Psoas muscle (tissue), 8 donors: ENCODE measurements around the gene KCNJ8. TPM values are rescaled to one million over a fixed set of nuclear protein-coding genes. Genes with fewer than 3 reads are reported as not detected.
"Not testable (repeated sequence)": the region's sequence is repeated elsewhere in the genome, so short reads cannot be mapped to it uniquely, and the experiment has no call there.

ENCODE experiments used
- ATAC-seq, 4 donors: fragments of 200-7000 bp; cut with Tn5 transposase; one replicate each; pipeline ENCODE4 v1.9.1; 2020; ENCODE audit warnings: moderate library complexity in 3 of 4, mild to moderate bottlenecking in 2 of 4
- DNase-seq, 2 donors: peaks; one replicate each; pipeline ENCODE4 v3.0.0-alpha.2; 2020
- H3K27ac ChIP-seq: fragments of 200-600 bp; one replicate; pipeline ENCODE4 v1.8.0; 2022
- H3K27me3 ChIP-seq, 3 donors: fragments of 200-600 bp in 1 of 3; one replicate each; pipeline versions ENCODE4 v1.6.1 to v1.8.0; 2013 to 2022; ENCODE audit warnings: low read length in 2 of 3, mild to moderate bottlenecking in 2 of 3, moderate library complexity in 1 of 3; ENCODE audit not compliant: insufficient read depth in 3 of 3
- H3K36me3 ChIP-seq, 2 donors: fragments of 200-600 bp in 1 of 2; one replicate each; pipeline versions ENCODE4 v1.6.1 to v1.8.0; 2013 to 2022; ENCODE audit warnings: low read depth in 1 of 2, mild to moderate bottlenecking in 1 of 2, moderate library complexity in 1 of 2; ENCODE audit not compliant: insufficient read depth in 1 of 2
- H3K4me1 ChIP-seq: fragments of 200-600 bp; one replicate; pipeline ENCODE4 v1.8.0; 2022
- H3K4me3 ChIP-seq: fragments of 200-600 bp; one replicate; pipeline ENCODE4 v1.8.0; 2022; ENCODE audit warnings: mild to moderate bottlenecking
- H3K9me3 ChIP-seq: fragments of 200-600 bp; one replicate; pipeline ENCODE4 v1.8.0; 2022
- WGBS, 3 donors: extraction: QIAGEN DNeasy Blood & Tissue Kit; methylation state at CpG; one replicate each; pipeline versions ENCODE4 v1.1.6 to v1.1.7; 2013; 5-methylcytosine and 5-hydroxymethylcytosine counted together
- intact Hi-C, 2 donors: fragments of 100-400 bp; cut with DNase I; formaldehyde crosslinking; loops; one replicate each; pipeline versions ENCODE4 v1.11.0 to v1.14.2; 2022
- polyA plus RNA-seq, 3 donors: library from polyadenylated mRNA; stranded (reverse); fragments of 200-250 nt; gene quantifications; one replicate each; pipeline ENCODE4 v1.2.3, GENCODE V29; 2013
- total RNA-seq, 4 donors: library from RNA; stranded (reverse); fragmentation: NEBNext Ultra II Directional in 2 of 4; extraction: Animal tissue kit (Norgen Biotek cat#: 25700) in 2 of 4; gene quantifications; one replicate each; pipeline versions ENCODE4 v1.2.1 to v1.2.4, GENCODE V29; 2021 to 2023
- TF ChIP-seq, protein P1 (sequence below): fragments of 200-600 bp; IDR thresholded peaks from one replicate; pipeline ENCODE4 v1.8.0; 2022; ENCODE audit warnings: antibody characterized with exemption
- donor health status: healthy with polysubstance abuse.
- donor health status: DM: no; HTN: no; CAD: no; lungs with moderate emphysema.
- donor health status: Bipolar disorder and iron deficiency.
- donor health status: healthy.
- donor health status: DM: yes; HTN: yes; CAD: no.
- donor health status: DM: no; HTN: no; CAD: no.
- donor health status: DM: no; HTN: no; CAD: no.
- donor health status: DM: yes; HTN: yes; CAD: no.

Gene KCNJ8
- total and polyA plus RNA-seq, 7 donors = 3.4 to 13.3 (median 7.4) TPM

DNA sequence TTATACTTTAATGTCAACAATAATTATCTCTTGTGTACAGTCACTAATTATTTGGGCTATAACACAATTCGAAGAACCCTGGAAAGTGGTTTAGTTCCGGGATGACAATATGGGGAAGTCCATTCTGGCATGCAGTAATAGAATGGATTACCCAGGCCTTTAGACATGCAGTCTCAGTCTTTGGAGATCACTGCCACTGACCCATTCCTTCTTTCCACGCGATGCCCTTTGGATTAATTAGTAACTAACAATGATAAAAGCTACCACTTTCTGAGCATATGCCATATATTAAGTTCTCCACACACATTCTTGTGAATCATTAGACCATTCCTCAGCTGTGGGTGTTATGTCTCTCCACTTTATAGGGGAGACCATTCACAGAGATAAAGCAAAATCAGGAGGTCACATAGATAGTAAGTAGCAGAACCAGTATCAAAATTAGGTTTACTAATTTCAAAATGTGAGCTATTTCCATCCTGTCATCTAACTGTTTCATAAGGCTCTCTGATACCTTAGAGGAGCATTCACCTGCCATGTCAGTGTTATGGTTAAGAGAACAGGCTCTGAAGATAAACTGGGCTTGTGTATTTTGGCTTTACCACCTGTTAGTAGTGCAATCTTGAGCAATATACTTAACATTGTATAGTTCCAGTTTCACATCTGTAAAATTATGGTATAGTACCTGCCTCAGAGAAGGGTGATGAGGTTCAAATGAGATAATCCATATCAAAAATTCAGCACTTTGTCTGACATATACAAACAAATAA, 27.2 kb upstream of the KCNJ8 start:
- DNase-seq (no peak), ATAC-seq (no peak)
- Histone ChIP-seq H3K27me3 (no peaks in the 10 kb centered on the region), H3K4me3 (no peak overlapping the region), H3K4me1 (no peaks in the 10 kb centered on the region), H3K9me3 (no peaks in the 10 kb centered on the region), H3K27ac (no peak overlapping the region), H3K36me3 (peaks cover 0 to 57% of the 10 kb centered on the region in 2 donors)
- WGBS, 3 donors = 86 to 91% (median 87%) methylated on average over 4 of the region's 4 CpGs
- intact Hi-C loops = loop anchor here in 1 of 2 donors (5.0 kb wide), 1 partner anchor 349 kb away; no protein-coding TSS in a partner anchor
- TF ChIP-seq, protein P1, sequence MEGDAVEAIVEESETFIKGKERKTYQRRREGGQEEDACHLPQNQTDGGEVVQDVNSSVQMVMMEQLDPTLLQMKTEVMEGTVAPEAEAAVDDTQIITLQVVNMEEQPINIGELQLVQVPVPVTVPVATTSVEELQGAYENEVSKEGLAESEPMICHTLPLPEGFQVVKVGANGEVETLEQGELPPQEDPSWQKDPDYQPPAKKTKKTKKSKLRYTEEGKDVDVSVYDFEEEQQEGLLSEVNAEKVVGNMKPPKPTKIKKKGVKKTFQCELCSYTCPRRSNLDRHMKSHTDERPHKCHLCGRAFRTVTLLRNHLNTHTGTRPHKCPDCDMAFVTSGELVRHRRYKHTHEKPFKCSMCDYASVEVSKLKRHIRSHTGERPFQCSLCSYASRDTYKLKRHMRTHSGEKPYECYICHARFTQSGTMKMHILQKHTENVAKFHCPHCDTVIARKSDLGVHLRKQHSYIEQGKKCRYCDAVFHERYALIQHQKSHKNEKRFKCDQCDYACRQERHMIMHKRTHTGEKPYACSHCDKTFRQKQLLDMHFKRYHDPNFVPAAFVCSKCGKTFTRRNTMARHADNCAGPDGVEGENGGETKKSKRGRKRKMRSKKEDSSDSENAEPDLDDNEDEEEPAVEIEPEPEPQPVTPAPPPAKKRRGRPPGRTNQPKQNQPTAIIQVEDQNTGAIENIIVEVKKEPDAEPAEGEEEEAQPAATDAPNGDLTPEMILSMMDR = no peak

DNA sequence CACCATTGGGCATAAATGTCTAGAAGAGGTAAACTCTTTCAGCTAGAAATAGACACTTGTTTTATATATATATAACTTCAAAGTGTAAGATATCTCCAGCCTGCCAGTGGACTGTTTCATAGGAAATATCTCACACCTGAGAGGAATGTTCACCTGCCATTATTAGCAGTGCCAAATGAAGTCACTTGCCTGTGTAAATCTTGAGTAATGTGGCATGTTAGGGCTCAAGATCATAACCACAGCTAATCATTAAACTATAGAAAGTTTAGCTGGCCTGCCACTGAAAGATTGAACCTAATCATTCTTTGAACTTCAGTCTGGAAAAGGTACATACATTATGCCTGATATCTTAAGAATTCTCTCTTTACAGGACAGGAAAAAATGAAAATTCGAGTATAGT, 25.5 kb upstream of the KCNJ8 start:
- Histone ChIP-seq H3K36me3 (peaks cover 0 to 40% of the 10 kb centered on the region in 2 donors), H3K4me3 (no peak overlapping the region), H3K4me1 (no peaks in the 10 kb centered on the region), H3K9me3 (no peaks in the 10 kb centered on the region), H3K27ac (no peak overlapping the region), H3K27me3 (no peaks in the 10 kb centered on the region)
- intact Hi-C loops = loop anchor here in 1 of 2 donors (5.0 kb wide), 1 partner anchor 348 kb away; no protein-coding TSS in a partner anchor
- TF ChIP-seq, protein P1 = no peak
- DNase-seq (no peak), ATAC-seq (no peak)
- 76 to 85% (median 77%) methylated on average over 1 of the region's 1 CpG for WGBS, 3 donors

DNA sequence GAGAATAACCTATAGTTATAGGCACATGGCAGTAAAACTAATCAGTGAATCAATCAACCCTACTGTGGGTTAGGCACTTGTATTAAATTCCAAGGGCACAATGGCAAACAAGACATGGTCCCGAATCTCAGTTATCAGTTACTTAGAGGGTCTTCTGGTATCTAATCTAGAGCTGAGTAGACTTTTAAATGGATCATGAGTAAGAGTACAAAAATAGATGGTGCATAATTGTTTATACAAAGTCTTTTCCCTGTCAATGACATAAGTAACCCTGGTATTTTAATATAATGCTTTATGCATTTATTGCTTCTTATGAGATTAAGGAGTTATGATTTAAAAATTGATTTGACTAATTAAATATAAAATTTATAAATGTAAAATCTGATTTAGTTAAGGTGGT, 23.0 kb upstream of the KCNJ8 start:
- Histone ChIP-seq H3K27me3 (no peaks in the 10 kb centered on the region), H3K27ac (no peak overlapping the region), H3K4me1 (no peaks in the 10 kb centered on the region), H3K4me3 (no peak overlapping the region), H3K9me3 (no peaks in the 10 kb centered on the region), H3K36me3 (peaks cover 0 to 17% of the 10 kb centered on the region in 2 donors)
- intact Hi-C loops = no loop called here
- DNase-seq (no peak), ATAC-seq (peak; percentile 51 to 77 (median 69))
- TF ChIP-seq, protein P1 = no peak
- 59 to 77% (median 74%) methylated on average over 1 of the region's 1 CpG for WGBS, 3 donors

DNA sequence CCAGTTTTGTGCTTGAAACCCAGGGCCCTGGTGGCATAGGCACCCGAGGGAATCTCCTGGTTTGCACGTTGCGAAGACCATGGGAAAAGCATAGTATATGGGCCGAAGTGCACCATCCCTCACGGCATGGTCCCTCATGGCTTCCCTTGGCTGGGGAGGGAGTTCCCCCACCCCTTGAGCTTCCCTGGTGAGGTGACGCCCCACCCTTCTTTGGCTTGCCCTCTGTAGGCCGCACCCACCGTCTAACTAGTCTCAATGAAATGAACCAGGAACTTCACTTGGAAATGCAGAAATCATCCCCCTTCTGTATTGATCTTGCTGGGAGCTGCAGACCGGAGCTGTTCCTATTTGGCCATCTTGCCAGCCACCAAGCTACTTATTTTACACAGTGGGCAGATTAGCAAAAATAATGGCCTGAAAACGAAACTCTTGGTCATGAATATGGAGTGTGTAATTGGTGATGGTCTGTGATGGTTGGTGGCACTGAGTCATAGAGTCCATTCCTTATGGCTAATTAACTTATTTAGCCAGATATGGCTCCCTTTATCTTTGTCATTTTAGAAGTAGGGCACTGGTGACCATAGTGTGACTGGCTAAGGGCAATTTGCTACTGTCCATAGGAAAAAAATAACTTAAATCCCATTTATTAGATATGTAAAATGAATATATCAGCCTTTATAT, 21.3 kb upstream of the KCNJ8 start:
- H3K36me3 ChIP-seq = peaks cover 0 to 4% of the 10 kb centered on the region in 2 donors
- WGBS, 3 donors = 85 to 89% (median 85%) methylated on average over 10 of the region's 10 CpGs
- no peak overlapping the region for H3K4me3 ChIP-seq
- H3K4me1 ChIP-seq = no peaks in the 10 kb centered on the region
- H3K27me3 ChIP-seq = no peaks in the 10 kb centered on the region
- DNase-seq = no peak
- TF ChIP-seq, protein P1 = no peak
- H3K9me3 ChIP-seq = no peaks in the 10 kb centered on the region
- H3K27ac ChIP-seq = no peak overlapping the region
- intact Hi-C loops = no loop called here
- peak in 2 of 4 donors; percentile 26 to 30 for ATAC-seq

DNA sequence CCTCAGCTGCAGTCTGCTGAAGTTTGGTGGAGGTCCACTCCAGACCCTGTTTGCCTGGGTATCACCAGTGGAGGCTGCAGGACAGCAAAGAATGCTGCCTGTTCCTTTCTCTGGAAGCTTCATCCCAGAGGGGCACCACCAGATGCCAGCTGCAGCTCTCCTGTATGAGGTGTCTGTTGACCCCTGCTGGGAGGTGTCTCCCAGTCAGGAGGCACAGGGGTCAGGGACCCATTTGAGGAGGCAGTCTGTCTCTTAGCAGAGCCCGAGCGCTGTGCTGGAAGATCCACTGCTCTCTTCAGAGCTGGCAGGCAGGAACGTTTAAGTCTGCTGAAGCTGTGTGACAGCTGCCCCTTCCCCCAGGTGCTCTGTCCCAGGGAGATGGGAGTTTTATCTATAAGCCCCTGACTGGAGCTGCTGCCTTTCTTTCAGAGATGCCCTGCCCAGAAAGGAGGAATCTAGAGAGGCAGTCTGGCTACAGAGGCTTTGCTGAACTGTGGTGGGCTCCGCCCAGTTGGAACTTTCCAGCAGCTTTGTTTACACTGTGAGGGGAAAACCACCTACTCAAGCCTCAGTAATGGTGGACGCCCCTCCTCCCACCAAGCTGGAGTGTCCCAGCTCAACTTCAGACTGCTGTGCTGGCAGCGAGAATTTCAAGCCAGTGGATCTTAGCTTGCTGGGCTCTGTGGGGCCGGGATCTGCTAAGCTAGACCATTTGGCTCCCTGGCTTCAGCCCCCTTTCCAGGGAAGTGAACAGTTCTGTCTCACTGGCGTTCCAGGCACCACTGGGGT, 20.5 kb upstream of the KCNJ8 start:
- H3K27ac ChIP-seq, H3K9me3 ChIP-seq, H3K27me3 ChIP-seq, ATAC-seq, H3K4me3 ChIP-seq, intact Hi-C loops, DNase-seq, H3K36me3 ChIP-seq, H3K4me1 ChIP-seq: not testable (repeated sequence)
- 76 to 80% (median 76%) methylated on average over 8 of the region's 8 CpGs for WGBS, 3 donors

DNA sequence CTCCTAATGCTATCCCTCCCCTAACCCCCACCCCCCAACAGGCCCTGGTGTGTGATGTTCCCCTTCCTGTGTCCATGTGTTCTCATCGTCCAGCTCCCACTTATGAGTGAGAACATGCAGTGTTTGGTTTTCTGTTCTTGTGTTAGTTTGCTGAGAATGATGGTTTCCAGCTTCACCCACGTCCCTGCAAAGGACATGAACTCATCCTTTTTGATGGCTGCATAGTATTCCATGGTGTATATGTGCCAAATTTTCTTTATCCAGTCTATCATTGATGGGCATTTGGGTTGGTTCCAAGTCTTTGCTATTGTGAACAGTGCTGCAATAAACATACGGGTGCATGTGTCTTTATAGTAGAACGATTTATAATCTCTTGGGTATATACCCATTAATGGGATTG, 15.2 kb upstream of the KCNJ8 start:
- DNase-seq, H3K36me3 ChIP-seq, intact Hi-C loops, H3K27ac ChIP-seq, H3K9me3 ChIP-seq, ATAC-seq, H3K4me3 ChIP-seq, H3K27me3 ChIP-seq, H3K4me1 ChIP-seq: not testable (repeated sequence)
- WGBS, 3 donors = 81 to 94% (median 84%) methylated on average over 4 of the region's 4 CpGs
